ENCODE results near the gene UBE2E2.

The UBE2E2 gene

DNA sequence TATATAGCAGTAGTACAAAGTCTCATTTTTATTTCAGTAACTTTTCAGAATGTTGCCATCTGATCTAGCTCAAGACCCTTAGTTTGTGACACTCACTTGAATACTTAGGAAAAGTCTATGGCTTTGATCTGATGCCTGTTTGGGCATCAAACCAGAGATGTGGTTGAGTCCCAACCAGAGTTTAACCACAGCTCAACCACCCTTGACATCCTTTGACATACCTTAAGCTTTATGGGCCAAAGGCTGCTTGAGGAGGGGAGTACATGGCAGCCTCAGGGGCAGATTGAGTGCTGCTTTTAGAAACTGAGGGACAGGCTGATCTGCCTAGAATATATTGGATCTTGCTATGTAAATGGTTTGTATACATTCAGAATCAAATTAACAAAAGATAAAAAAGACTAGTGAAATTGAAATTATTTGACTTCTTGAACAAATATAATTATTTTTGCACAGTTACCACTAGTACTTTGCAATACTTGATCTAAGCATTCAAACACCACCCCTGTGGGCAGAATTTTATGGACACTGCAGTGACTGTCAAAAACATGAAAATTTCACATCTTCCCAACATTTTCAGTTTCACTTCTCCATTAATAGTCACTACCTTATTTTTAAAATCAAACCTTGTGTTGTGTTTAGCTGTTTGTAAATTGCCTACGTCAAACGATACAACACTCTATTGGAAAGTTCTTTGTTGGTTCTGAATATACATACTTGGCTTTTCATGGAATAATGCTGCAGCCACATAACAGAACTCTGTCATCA is 199.8 kb downstream of the UBE2E2 start:
- TF ChIP-seq CTCF (IDR thresholded peaks at IDR 0.05) = no peak

- no peak for TF ChIP-seq CTCF (IDR thresholded peaks at IDR 0.05)
Measured at GRCh38 chr3:23404246-23404645, 201.1 kb downstream of the UBE2E2 start.

- TF ChIP-seq CTCF (IDR thresholded peaks at IDR 0.05) = no peak
Measured at GRCh38 chr3:23405081-23405480, 202.0 kb downstream of the UBE2E2 start.

GRCh38 chr3:23406601-23407000 is 203.5 kb downstream of the UBE2E2 start:
- no peak for TF ChIP-seq CTCF (IDR thresholded peaks at IDR 0.05)

GRCh38 chr3:23418026-23418425 is 214.9 kb downstream of the UBE2E2 start:
- TF ChIP-seq CTCF (IDR thresholded peaks at IDR 0.05) = no peak

DNA sequence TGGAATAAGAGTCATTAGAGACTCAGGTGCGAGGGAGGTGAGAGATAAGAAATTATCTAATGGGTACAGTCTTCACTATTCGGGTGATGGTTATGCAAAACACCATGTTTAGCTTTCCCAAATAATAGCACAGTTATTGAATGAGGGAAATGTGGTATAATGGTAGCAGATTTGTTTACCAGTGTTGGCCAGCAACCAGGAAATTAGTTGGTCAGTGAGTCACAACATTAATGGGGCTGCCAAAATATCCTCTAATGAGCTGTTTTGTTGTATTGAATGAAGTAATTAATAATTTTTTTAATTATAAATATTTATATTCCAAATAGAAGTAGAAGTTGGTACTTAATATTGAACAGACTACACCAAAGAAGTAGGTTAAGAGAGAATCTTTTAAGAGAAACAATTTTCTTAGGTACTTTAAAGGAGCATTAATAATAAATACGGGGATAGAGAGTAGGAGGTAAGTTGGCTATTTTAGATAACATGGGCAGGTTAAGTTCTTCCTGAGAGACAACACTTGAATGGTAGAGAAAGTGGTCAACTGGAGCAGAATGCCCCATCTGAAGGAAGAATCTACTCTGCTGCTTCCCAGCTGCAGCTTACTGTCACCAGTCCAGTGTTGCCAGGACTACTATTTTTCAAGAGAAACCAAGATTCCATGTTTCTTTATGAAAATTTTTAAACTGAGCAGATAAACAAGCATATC is 218.8 kb downstream of the UBE2E2 start:
- no peak for TF ChIP-seq CTCF (IDR thresholded peaks at IDR 0.05)

DNA sequence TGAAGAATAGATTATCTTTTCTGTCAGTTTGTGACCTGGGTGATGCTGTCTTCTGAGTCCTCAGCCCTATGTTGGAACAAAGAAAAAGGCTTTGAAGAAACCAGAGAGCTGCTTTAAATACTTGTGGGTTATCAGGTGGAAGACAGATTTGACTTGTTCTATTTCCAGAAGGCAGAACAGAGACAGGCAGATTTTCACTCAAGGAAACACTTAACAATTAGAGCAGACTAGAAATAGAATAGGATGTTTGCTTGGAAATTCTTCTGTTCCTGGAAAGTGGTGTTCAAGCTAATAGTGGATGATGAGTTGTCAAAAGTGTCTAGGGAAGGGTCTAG is 219.4 kb downstream of the UBE2E2 start:
- no peak for TF ChIP-seq CTCF (IDR thresholded peaks at IDR 0.05)

Data from LNCAP (cell line).